ENCODE data around the gene PNMA8A.
"Not testable (repeated sequence)": the region's sequence is repeated elsewhere in the genome, so short reads cannot be mapped to it uniquely, and the experiment has no call there.

The PNMA8A gene

GRCh38 chr19:46461537-46461936 lies 9.8 kb downstream of the PNMA8A start:
- no peak for DNase-seq

GRCh38 chr19:46460981-46461380 lies 10.4 kb downstream of the PNMA8A start:
- no peak for DNase-seq

- no peak for DNase-seq
Observed at GRCh38 chr19:46460055-46460454, 11.3 kb downstream of the PNMA8A start.

- no peak for DNase-seq
Observed at GRCh38 chr19:46456930-46457329, 14.4 kb downstream of the PNMA8A start.

- DNase-seq: no peak
Observed at GRCh38 chr19:46454244-46454643, 17.1 kb downstream of the PNMA8A start.

GRCh38 chr19:46453661-46454060 lies 17.7 kb downstream of the PNMA8A start:
- DNase-seq: no peak

GRCh38 chr19:46452186-46452585 lies 19.2 kb downstream of the PNMA8A start:
- DNase-seq: no peak

GRCh38 chr19:46451352-46451751 lies 20.0 kb downstream of the PNMA8A start:
- no peak for DNase-seq

GRCh38 chr19:46450737-46451136 lies 20.6 kb downstream of the PNMA8A start:
- DNase-seq: no peak

GRCh38 chr19:46449228-46449627 lies 22.1 kb downstream of the PNMA8A start:
- no peak for DNase-seq

- DNase-seq: no peak
Observed at GRCh38 chr19:46448601-46449000, 22.8 kb downstream of the PNMA8A start.

GRCh38 chr19:46447824-46448223 lies 23.5 kb downstream of the PNMA8A start:
- DNase-seq: no peak

GRCh38 chr19:46447006-46447405 lies 24.4 kb downstream of the PNMA8A start:
- DNase-seq: no peak

GRCh38 chr19:46446021-46446420 lies 25.3 kb downstream of the PNMA8A start:
- no peak for DNase-seq

- DNase-seq: no peak
Observed at GRCh38 chr19:46442808-46443450, 28.4 kb downstream of the PNMA8A start.

- DNase-seq: no peak
Observed at GRCh38 chr19:46441866-46442265, 29.5 kb downstream of the PNMA8A start.

- DNase-seq: not testable (repeated sequence)
Observed at GRCh38 chr19:46435689-46436088, 35.7 kb downstream of the PNMA8A start.

GRCh38 chr19:46435009-46435408 lies 36.4 kb downstream of the PNMA8A start:
- no peak for DNase-seq

- not testable (repeated sequence) for DNase-seq
Observed at GRCh38 chr19:46433470-46433869, 37.9 kb downstream of the PNMA8A start.

- no peak for DNase-seq
Observed at GRCh38 chr19:46431824-46432223, 39.5 kb downstream of the PNMA8A start.

- DNase-seq: no peak
Observed at GRCh38 chr19:46429999-46430398, 41.4 kb downstream of the PNMA8A start.

- DNase-seq: peak; percentile 56
Observed at GRCh38 chr19:46428239-46429135, 42.9 kb downstream of the PNMA8A start, which contains the start of gene PNMA8C. Gene PNMA8C, minus strand, starts transcription at chr19:46428936. Its CDS starts 577 bp downstream, at chr19:46428359.

- DNase-seq: no peak
Observed at GRCh38 chr19:46427518-46428045, 43.8 kb downstream of the PNMA8A start.

Measured in activated T-cell treated with anti-CD3 and anti-CD28 coated beads, Interleukin-2, amount 50 U/mL, for 1 hour (primary cell).